A673 (cell line): ENCODE measurements around the gene ZSWIM3.

Experiments used
- CTCF ChIP-seq: fragments of 300-800, 200-600 bp; sonication (generic); conservative IDR thresholded peaks from 2 replicates; pipeline ENCODE4 v1.5.1; 2017; ENCODE audit warnings: low read depth, mild to moderate bottlenecking, antibody characterized with exemption, low read length, moderate library complexity, mixed read lengths
- EZH2 ChIP-seq: fragments of 200-600 bp; sonication (generic); IDR thresholded peaks from 2 replicates; pipeline ENCODE4 v1.6.1; 2017; ENCODE audit warnings: borderline replicate concordance, low read depth, mild to moderate bottlenecking, mixed read lengths, antibody characterized with exemption, low read length; ENCODE audit not compliant: poor library complexity, severe bottlenecking

- TF ChIP-seq CTCF (no peak), EZH2 (no peak)
Measured at GRCh38 chr20:45840700-45841198, 16.7 kb upstream of the ZSWIM3 start.
